ENCODE measurements around the gene USP17L15.
"Not testable (repeated sequence)": the region's sequence is repeated elsewhere in the genome, so short reads cannot be mapped to it uniquely, and the experiment has no call there.

Gene USP17L15

GRCh38 chr4:9234085-9234484 lies at the start of gene USP17L15:
Gene USP17L15, plus strand, starts transcription at chr4:9234385. Its CDS starts 0 bp downstream, at chr4:9234385.
- not testable (repeated sequence) for DNase-seq

- DNase-seq, result not testable (repeated sequence)
Observed at GRCh38 chr4:9210357-9210756, 23.8 kb upstream of the USP17L15 start, which contains the start of gene USP17L10. Gene USP17L10, plus strand, starts transcription at chr4:9210657. Its CDS starts 0 bp downstream, at chr4:9210657.

GRCh38 chr4:9214701-9215100 lies 19.5 kb upstream of the USP17L15 start:
- not testable (repeated sequence) for DNase-seq

GRCh38 chr4:9215105-9215504 lies 19.1 kb upstream of the USP17L15 start, which contains the start of gene USP17L11:
Gene USP17L11, plus strand, starts transcription at chr4:9215405. Its CDS starts 0 bp downstream, at chr4:9215405.
- not testable (repeated sequence) for DNase-seq

- not testable (repeated sequence) for DNase-seq
Observed at GRCh38 chr4:9219852-9220251, 14.3 kb upstream of the USP17L15 start, which contains the start of gene USP17L12. Gene USP17L12, plus strand, starts transcription at chr4:9220152. Its CDS starts 0 bp downstream, at chr4:9220152.

GRCh38 chr4:9224596-9224995 lies 9.6 kb upstream of the USP17L15 start, which contains the start of gene USP17L13:
Gene USP17L13, plus strand, starts transcription at chr4:9224896. Its CDS starts 0 bp downstream, at chr4:9224896.
- DNase-seq, result not testable (repeated sequence)

GRCh38 chr4:9230249-9230648 lies 3.9 kb upstream of the USP17L15 start:
- not testable (repeated sequence) for DNase-seq

- not testable (repeated sequence) for DNase-seq
Observed at GRCh38 chr4:9238461-9238860, 4.3 kb downstream of the USP17L15 start.

GRCh38 chr4:9243579-9243978 lies 9.4 kb downstream of the USP17L15 start, which contains the start of gene USP17L17:
Gene USP17L17, plus strand, starts transcription at chr4:9243879. Its CDS starts 0 bp downstream, at chr4:9243879.
- DNase-seq, result not testable (repeated sequence)

- DNase-seq, result not testable (repeated sequence)
Observed at GRCh38 chr4:9247953-9248680, 13.9 kb downstream of the USP17L15 start, which contains the start of gene USP17L18. Gene USP17L18, plus strand, starts transcription at chr4:9248630. Its CDS starts 0 bp downstream, at chr4:9248630.

- not testable (repeated sequence) for DNase-seq
Observed at GRCh38 chr4:9253078-9253477, 18.9 kb downstream of the USP17L15 start, which contains the start of gene USP17L19. Gene USP17L19, plus strand, starts transcription at chr4:9253378. Its CDS starts 0 bp downstream, at chr4:9253378.

GRCh38 chr4:9257824-9258223 lies 23.6 kb downstream of the USP17L15 start, which contains the start of gene USP17L20:
Gene USP17L20, plus strand, starts transcription at chr4:9258124. Its CDS starts 0 bp downstream, at chr4:9258124.
- DNase-seq, result not testable (repeated sequence)

GRCh38 chr4:9262572-9262971 lies 28.4 kb downstream of the USP17L15 start, which contains the start of gene USP17L21:
Gene USP17L21, plus strand, starts transcription at chr4:9262872. Its CDS starts 0 bp downstream, at chr4:9262872.
- DNase-seq, result not testable (repeated sequence)

GRCh38 chr4:9267319-9267718 lies 33.1 kb downstream of the USP17L15 start, which contains the start of gene USP17L22:
Gene USP17L22, plus strand, starts transcription at chr4:9267619. Its CDS starts 0 bp downstream, at chr4:9267619.
- DNase-seq, result not testable (repeated sequence)

- DNase-seq, result not testable (repeated sequence)
Observed at GRCh38 chr4:9271719-9272118, 37.5 kb downstream of the USP17L15 start.
